ENCODE data around the gene SMARCA4. TPM values are rescaled to one million over a fixed set of nuclear protein-coding genes. Genes with fewer than 3 reads are reported as not detected.

The SMARCA4 gene
- total RNA-seq, 4 donors from 2014 or later, result 68.3 to 208 (median 114) TPM

DNA sequence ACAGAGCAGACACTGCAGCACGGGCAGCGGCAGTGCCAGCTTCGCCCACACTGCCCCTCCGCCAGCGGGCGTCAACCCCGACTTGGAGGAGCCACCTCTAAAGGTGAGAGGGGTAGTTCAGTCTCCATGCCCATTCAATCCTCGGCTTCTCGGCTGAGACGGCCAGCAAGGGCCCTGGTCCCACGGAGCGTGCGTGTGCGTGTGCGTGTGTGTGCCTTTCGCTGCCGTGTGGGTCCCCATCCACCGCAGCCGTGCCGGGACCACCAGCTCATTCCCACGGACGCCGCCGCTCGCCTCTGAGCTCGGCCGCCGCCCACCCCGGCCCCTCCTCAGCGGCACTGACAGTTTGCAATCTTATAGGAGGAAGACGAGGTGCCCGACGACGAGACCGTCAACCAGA lies 72.9 kb downstream of the SMARCA4 start:
- H3K27me3 ChIP-seq, result no peaks in the 10 kb centered on the region
- H3K4me1 ChIP-seq, result peaks cover 0 to 6% (median 3%) of the 10 kb centered on the region in 4 donors
- TF ChIP-seq POLR2A (IDR thresholded peaks at IDR 0.05), result no peak
- TF ChIP-seq, protein P1, sequence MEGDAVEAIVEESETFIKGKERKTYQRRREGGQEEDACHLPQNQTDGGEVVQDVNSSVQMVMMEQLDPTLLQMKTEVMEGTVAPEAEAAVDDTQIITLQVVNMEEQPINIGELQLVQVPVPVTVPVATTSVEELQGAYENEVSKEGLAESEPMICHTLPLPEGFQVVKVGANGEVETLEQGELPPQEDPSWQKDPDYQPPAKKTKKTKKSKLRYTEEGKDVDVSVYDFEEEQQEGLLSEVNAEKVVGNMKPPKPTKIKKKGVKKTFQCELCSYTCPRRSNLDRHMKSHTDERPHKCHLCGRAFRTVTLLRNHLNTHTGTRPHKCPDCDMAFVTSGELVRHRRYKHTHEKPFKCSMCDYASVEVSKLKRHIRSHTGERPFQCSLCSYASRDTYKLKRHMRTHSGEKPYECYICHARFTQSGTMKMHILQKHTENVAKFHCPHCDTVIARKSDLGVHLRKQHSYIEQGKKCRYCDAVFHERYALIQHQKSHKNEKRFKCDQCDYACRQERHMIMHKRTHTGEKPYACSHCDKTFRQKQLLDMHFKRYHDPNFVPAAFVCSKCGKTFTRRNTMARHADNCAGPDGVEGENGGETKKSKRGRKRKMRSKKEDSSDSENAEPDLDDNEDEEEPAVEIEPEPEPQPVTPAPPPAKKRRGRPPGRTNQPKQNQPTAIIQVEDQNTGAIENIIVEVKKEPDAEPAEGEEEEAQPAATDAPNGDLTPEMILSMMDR (IDR thresholded peaks at IDR 0.05), result no peak
- DNase-seq, result no peak
- H3K36me3 ChIP-seq, result peaks cover 0 to 92% (median 0%) of the 10 kb centered on the region in 3 donors
- H3K27ac ChIP-seq, result no peak overlapping the region
- H3K9me3 ChIP-seq, result no peaks in the 10 kb centered on the region
- no peak overlapping the region for H3K4me3 ChIP-seq

DNA sequence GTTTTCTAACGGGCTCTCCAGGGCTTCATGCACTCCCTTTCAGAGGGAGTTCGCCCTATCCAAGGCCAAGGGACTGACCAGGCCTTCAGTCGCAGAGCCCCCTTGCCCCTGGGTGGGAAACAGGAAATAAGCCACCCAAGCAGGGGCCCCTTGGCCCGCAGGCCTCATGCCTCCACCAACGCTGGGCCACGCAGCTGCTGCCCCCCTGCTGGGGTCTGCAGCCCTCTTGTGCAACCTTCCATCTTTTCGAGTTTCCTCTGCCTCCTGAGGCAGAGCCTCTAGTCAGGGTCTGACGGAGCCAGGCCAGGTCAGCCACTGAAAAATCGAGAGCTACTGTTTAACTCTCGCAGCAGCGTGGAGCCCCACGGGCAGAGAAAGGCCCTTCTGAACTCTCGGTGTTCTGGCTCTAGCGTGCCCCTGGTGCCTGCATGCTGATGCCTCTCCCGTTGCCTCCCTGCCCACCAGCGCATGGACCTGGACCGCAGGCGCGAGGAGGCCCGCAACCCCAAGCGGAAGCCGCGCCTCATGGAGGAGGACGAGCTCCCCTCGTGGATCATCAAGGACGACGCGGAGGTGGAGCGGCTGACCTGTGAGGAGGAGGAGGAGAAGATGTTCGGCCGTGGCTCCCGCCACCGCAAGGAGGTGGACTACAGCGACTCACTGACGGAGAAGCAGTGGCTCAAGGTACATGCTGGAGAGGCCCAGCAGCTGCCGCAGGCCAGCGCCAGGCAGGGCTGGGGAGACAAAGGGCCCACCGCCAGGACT lies 73.8 kb downstream of the SMARCA4 start:
- Histone ChIP-seq H3K36me3 (peaks cover 0 to 94% (median 0%) of the 10 kb centered on the region in 3 donors), H3K9me3 (no peaks in the 10 kb centered on the region), H3K4me3 (no peak overlapping the region), H3K27ac (no peak overlapping the region), H3K4me1 (peaks cover 0 to 6% (median 3%) of the 10 kb centered on the region in 4 donors), H3K27me3 (no peaks in the 10 kb centered on the region)
- TF ChIP-seq, protein P1 (IDR thresholded peaks at IDR 0.05), result no peak
- TF ChIP-seq POLR2A (IDR thresholded peaks at IDR 0.05), result no peak
- no peak for DNase-seq

DNA sequence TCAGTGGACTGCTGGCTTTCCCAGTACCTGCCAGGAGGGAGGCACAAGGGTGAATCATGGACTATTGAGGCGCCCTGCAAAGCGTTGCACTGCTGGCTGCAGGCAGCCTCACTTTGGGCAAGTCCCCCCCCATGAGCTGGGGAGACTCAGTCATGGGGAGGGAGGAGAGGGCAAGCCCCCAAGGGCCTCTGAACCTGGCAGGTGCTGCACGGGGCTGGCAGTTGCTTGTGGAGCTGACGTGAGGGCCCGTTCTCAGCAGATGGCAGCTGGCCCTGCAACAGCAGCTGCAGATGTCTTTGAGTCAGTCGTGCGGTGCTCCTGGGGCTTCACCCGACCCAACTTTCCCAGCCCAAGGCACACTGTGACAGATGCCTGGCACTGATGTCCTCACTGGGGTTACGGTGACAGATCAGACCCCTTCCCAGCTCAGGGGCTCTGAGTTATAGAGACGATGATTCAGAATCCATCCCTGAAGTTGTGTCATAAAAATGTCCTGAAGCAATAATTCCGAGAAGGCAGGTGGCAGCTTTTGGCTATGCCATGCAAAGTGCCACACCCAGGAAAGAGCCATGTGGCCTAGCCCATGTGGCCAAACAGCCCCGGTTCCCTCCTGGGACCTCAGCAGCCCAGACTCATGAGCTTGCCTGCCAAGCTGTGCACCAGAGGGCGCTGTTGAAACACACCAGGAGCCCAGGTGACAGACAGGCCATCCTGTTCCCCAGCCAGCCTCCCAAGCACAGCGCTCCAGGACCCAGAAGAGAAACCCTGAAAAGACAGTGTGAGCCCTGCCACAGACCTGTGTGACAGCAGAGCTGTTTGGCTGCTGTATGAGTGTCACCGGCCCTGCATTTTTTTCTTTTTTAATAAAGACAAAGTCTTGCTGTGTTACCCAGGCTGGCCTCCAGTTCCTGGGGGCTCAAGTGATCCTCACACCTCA lies 74.9 kb downstream of the SMARCA4 start:
- Histone ChIP-seq H3K4me1 (peaks cover 0 to 6% (median 3%) of the 10 kb centered on the region in 4 donors), H3K4me3 (no peak overlapping the region), H3K36me3 (peaks cover 0 to 88% (median 0%) of the 10 kb centered on the region in 3 donors), H3K27ac (peak overlapping the region in 2 of 4 donors; percentile 22 to 26), H3K9me3 (no peaks in the 10 kb centered on the region), H3K27me3 (no peaks in the 10 kb centered on the region)
- TF ChIP-seq, protein P1 (IDR thresholded peaks at IDR 0.05), result peak; percentile 44 to 92 (median 90)
- no peak for TF ChIP-seq POLR2A (IDR thresholded peaks at IDR 0.05)
- DNase-seq, result peak; percentile 92 to 97 (median 94)

DNA sequence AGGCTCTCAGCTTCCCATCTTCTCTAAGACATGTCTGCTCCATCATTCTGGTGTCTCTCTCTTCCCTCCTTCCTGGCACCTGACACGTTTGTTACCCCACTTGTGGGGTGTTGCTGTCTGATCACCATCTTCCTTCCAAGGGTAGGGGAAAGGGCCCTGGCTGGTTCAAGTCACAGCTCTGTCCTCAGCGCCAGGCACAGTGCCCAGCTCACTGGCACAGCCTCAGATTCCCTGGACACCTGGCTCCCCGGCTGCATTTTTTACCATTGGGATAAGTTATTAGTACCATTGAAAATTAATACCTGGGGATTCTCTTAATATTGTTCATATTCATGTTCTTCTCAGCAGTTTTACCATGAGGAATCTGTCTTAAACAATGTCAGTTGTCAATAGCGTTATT lies 77.7 kb downstream of the SMARCA4 start:
- DNase-seq, result no peak
- Histone ChIP-seq H3K27ac (no peak overlapping the region), H3K4me1 (peaks cover 0 to 6% (median 3%) of the 10 kb centered on the region in 4 donors), H3K4me3 (no peak overlapping the region), H3K9me3 (no peaks in the 10 kb centered on the region), H3K36me3 (peaks cover 0 to 82% (median 0%) of the 10 kb centered on the region in 3 donors), H3K27me3 (no peaks in the 10 kb centered on the region)
- TF ChIP-seq, protein P1 (IDR thresholded peaks at IDR 0.05), result no peak
- TF ChIP-seq POLR2A (IDR thresholded peaks at IDR 0.05), result no peak

DNA sequence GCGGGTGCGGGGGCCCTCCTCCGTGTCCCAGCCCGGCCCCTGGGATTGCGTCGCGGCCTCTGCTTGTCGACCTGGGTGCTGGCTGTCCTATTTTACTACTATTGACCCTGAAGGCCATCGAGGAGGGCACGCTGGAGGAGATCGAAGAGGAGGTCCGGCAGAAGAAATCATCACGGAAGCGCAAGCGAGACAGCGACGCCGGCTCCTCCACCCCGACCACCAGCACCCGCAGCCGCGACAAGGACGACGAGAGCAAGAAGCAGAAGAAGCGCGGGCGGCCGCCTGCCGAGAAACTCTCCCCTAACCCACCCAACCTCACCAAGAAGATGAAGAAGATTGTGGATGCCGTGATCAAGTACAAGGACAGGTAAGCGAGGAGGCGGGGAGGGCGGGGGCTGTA lies 80.4 kb downstream of the SMARCA4 start:
- no peak overlapping the region for H3K27ac ChIP-seq
- H3K4me3 ChIP-seq, result no peak overlapping the region
- peaks cover 0 to 80% (median 0%) of the 10 kb centered on the region in 3 donors for H3K36me3 ChIP-seq
- no peak for DNase-seq
- H3K4me1 ChIP-seq, result peaks cover 0 to under 1% (median 0%) of the 10 kb centered on the region in 4 donors
- TF ChIP-seq, protein P1 (IDR thresholded peaks at IDR 0.05), result no peak
- no peak for TF ChIP-seq POLR2A (IDR thresholded peaks at IDR 0.05)
- H3K9me3 ChIP-seq, result no peaks in the 10 kb centered on the region
- H3K27me3 ChIP-seq, result no peaks in the 10 kb centered on the region

Data from Peyer's patch (tissue), 4 donors.